MG63 (cell line): Measurements from ENCODE around the gene MYOZ2. TPM values are rescaled to one million over a fixed set of nuclear protein-coding genes. Genes with fewer than 3 reads are reported as not detected.

Experiments
- DNase-seq: peaks from one replicate; pipeline ENCODE4 v3.0.0-alpha.2; 2020
- H3K27me3 ChIP-seq: fragments of 250-450 bp; sonication (Bioruptor Pico); 2 replicates; pipeline ENCODE4 v1.5.1; 2020; ENCODE audit warnings: mild to moderate bottlenecking, moderate library complexity
- H3K36me3 ChIP-seq: fragments of 250-450 bp; sonication (Bioruptor Pico); 2 replicates; pipeline ENCODE4 v1.5.1; 2020; ENCODE audit warnings: mild to moderate bottlenecking, moderate library complexity
- H3K4me3 ChIP-seq: fragments of 250-450 bp; sonication (Bioruptor Pico); 2 replicates; pipeline ENCODE4 v1.5.1; 2020; ENCODE audit warnings: mild to moderate bottlenecking, moderate library complexity
- H3K9me3 ChIP-seq: fragments of 250-450 bp; sonication (Bioruptor Pico); 2 replicates; pipeline ENCODE4 v1.5.1; 2020; ENCODE audit warnings: mild to moderate bottlenecking, moderate library complexity
- total RNA-seq: library from RNA; depleted of rRNA; stranded (reverse); fragments of >200 nt; shearing (Covaris generic); gene quantifications from 2 replicates; pipeline ENCODE4 v1.2.3, GENCODE V29; 2014; ENCODE audit warnings: low replicate concordance; rRNA removed

Gene MYOZ2
- total RNA-seq, 1 experiment from 2014 or later: not detected

GRCh38 chr4:119212234-119212963, 76.8 kb downstream of the MYOZ2 start, which contains the start of gene USP53:
TSS of gene USP53 (plus strand) at chr4:119212713. CDS start at chr4:119239760, 27,047 bp downstream.
- Histone ChIP-seq H3K9me3 (no peaks in the 10 kb centered on the region), H3K4me3 (peak within 1 kb of the TSS; percentile 79), H3K27me3 (no peaks in the 10 kb centered on the region), H3K36me3 (peaks cover 3% of the 10 kb centered on the region; the same call in 1 of the 2 replicates)
- DNase-seq: peak; percentile 91

DNA sequence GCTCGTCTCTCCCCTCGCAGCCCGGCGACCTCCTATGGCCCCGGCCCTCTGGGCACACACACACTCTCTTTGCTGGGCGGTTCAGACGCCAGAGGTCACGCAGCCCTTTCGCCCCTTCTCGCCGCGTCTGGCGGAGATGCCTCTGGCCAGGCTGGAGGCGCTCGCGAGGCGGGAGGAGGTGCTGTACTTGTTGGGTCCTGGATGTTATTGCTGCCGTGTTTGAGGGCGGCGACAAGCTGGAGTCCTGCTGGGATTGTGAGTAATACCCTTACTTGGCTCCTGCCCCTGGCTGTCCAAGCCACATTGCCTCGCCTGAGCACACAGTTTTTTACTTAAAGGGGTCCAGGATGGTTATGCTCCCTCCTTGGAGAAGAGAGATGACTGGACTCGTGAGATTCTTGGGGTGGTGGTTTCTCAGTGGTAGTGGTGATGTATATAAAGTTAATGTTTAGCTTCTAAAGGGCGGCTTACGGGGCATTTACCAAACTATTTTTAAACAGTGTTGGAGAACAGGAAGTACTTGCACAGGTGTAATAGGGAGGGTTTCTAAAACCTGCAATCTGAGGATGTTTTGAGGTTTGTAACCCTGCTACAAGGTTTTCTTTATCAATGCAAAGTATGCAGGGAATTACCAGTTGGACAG, 77.5 kb downstream of the MYOZ2 start:
- Histone ChIP-seq H3K9me3 (no peaks in the 10 kb centered on the region), H3K27me3 (no peaks in the 10 kb centered on the region), H3K36me3 (peaks cover 8% of the 10 kb centered on the region), H3K4me3 (peak overlapping the region; percentile 79)
- peak; percentile 92 for DNase-seq

- no peaks in the 10 kb centered on the region for H3K27me3 ChIP-seq
- H3K4me3 ChIP-seq: no peak overlapping the region
- H3K9me3 ChIP-seq: no peaks in the 10 kb centered on the region
- DNase-seq: no peak
- peaks cover 28% of the 10 kb centered on the region for H3K36me3 ChIP-seq
Observed at GRCh38 chr4:119218093-119218492, 82.5 kb downstream of the MYOZ2 start.

- DNase-seq: no peak
- no peaks in the 10 kb centered on the region for H3K9me3 ChIP-seq
- peaks cover 32% of the 10 kb centered on the region for H3K36me3 ChIP-seq
- H3K27me3 ChIP-seq: no peaks in the 10 kb centered on the region
- no peak overlapping the region for H3K4me3 ChIP-seq
Observed at GRCh38 chr4:119221412-119221811, 85.8 kb downstream of the MYOZ2 start.

GRCh38 chr4:119227690-119228089, 92.1 kb downstream of the MYOZ2 start:
- DNase-seq: no peak
- H3K36me3 ChIP-seq: peaks cover 8% of the 10 kb centered on the region; the same call in 1 of the 2 replicates
- no peak overlapping the region for H3K4me3 ChIP-seq
- H3K9me3 ChIP-seq: no peaks in the 10 kb centered on the region
- H3K27me3 ChIP-seq: no peaks in the 10 kb centered on the region

DNA sequence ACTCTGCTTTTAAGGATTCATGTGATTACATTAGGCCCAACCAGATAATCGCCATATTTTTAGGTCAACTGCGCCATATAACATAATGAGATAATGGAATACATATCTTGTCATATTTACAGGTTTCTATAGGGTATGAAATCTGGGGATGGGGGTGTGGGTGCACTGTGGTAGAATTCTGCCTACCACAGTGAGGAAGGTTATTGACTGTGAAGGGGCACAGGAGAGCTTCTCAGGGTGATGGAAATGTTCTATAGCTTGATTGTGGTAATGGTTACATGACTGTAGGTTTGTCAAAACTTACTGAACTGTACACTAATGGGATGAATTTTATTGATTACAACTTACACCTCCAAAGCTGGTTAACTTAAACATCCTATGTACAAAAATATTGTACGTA, 92.8 kb downstream of the MYOZ2 start:
- no peaks in the 10 kb centered on the region for H3K9me3 ChIP-seq
- no peak for DNase-seq
- no peak overlapping the region for H3K4me3 ChIP-seq
- H3K36me3 ChIP-seq: peaks cover 2% of the 10 kb centered on the region; the same call in 1 of the 2 replicates
- H3K27me3 ChIP-seq: no peaks in the 10 kb centered on the region

DNA sequence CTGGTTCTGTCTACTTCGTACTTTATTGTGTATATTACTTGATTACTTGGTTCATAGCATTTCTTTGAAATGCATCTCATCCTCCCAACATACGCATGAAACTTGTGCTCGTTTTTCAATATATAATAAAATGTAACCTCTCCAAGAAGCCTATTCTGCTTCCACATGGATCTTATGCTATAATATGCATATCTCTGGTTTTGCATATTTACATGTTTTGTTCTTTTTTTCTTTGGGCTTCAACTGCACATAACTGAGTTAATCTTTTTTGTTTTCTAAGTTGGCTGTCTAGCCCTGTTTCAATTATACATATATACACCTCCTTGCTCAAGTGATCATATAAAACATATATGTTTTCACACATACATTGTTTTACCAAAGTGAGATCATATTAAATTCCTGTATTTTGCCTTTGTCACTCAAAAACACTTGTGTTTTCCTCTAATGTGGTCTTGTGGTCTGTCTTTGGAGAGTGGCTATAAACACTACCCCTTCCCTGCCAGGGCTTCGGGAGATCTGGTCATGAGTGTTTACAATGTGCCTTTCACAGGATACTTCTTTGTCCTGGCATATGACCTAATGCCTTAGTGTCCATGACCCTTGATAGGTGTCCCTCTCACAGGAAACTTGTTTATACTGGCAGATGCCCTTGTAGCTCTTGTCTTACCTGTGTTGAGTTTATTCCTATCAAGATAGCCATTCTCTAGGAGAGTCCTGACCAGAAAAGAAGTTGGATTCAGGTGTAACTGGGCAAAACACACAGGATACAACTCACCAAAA, 94.5 kb downstream of the MYOZ2 start:
- Histone ChIP-seq H3K9me3 (no peaks in the 10 kb centered on the region), H3K4me3 (no peak overlapping the region), H3K36me3 (0 out of 2 replicates have a peak, but pooled peaks cover under 1% of the 10 kb centered on the region), H3K27me3 (no peaks in the 10 kb centered on the region)
- no peak for DNase-seq

- Histone ChIP-seq H3K36me3 (peaks cover 5% of the 10 kb centered on the region; the same call in 1 of the 2 replicates), H3K27me3 (no peaks in the 10 kb centered on the region), H3K4me3 (no peak overlapping the region), H3K9me3 (no peaks in the 10 kb centered on the region)
- DNase-seq: no peak
Observed at GRCh38 chr4:119231491-119231890, 95.9 kb downstream of the MYOZ2 start.

- no peak for DNase-seq
- H3K36me3 ChIP-seq: peaks cover 5% of the 10 kb centered on the region; the same call in 1 of the 2 replicates
- H3K27me3 ChIP-seq: no peaks in the 10 kb centered on the region
- no peak overlapping the region for H3K4me3 ChIP-seq
- H3K9me3 ChIP-seq: no peaks in the 10 kb centered on the region
Observed at GRCh38 chr4:119232286-119232685, 96.7 kb downstream of the MYOZ2 start.

GRCh38 chr4:119233191-119233590, 97.6 kb downstream of the MYOZ2 start:
- DNase-seq: no peak
- Histone ChIP-seq H3K27me3 (no peaks in the 10 kb centered on the region), H3K36me3 (peaks cover 5% of the 10 kb centered on the region; the same call in 1 of the 2 replicates)

GRCh38 chr4:119233750-119234149, 98.1 kb downstream of the MYOZ2 start:
- peak; percentile 8 for DNase-seq
- Histone ChIP-seq H3K36me3 (peaks cover 5% of the 10 kb centered on the region; the same call in 1 of the 2 replicates), H3K4me3 (no peak overlapping the region), H3K9me3 (no peaks in the 10 kb centered on the region), H3K27me3 (no peaks in the 10 kb centered on the region)

More at GRCh38 chr4:119233191-119233590, 97.6 kb downstream of the MYOZ2 start:
- Histone ChIP-seq H3K4me3 (no peak overlapping the region), H3K9me3 (no peaks in the 10 kb centered on the region)

GRCh38 chr4:119237201-119237600, 101.6 kb downstream of the MYOZ2 start:
- Histone ChIP-seq H3K9me3 (no peaks in the 10 kb centered on the region), H3K27me3 (no peaks in the 10 kb centered on the region), H3K36me3 (peaks cover 5% of the 10 kb centered on the region; the same call in 1 of the 2 replicates), H3K4me3 (no peak overlapping the region)
- DNase-seq: no peak

Other genes with a start within 250 kb of the MYOZ2 start
- 0.10 and 0.46 TPM in 2 replicates for gene SYNPO2, start 247.0 kb upstream of the MYOZ2 start, total RNA-seq
- 6.3 and 47.3 TPM in 2 replicates for gene USP53, start 76.9 kb downstream of the MYOZ2 start, total RNA-seq
- not detected in 2 replicates for gene FABP2, start 186.3 kb downstream of the MYOZ2 start, total RNA-seq